ENCODE data around the gene RAB4A.
A peak's percentile ranks its signal among the peaks of the same experiment; 100 is the strongest.

The RAB4A gene

DNA sequence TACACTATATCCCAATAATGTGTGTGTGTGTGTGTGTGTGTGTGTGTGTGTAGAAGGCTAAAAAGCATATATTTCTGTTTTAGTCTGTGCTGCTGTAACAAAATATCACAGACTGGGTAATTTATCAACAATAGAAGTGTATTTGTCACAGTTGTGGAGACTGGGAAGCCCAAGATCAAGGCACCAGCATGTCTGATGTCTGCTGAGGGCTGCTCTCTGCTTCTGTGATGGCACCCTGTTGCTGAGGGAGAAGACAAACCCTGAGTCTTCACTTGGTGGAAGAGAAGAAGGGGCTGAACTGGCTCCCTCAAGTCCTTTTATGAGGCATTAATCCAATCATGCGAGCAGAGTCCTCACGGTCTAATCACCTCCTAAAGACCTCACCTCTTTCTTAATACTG lies 23.0 kb upstream of the RAB4A start:
- no peak for DNase-seq

DNA sequence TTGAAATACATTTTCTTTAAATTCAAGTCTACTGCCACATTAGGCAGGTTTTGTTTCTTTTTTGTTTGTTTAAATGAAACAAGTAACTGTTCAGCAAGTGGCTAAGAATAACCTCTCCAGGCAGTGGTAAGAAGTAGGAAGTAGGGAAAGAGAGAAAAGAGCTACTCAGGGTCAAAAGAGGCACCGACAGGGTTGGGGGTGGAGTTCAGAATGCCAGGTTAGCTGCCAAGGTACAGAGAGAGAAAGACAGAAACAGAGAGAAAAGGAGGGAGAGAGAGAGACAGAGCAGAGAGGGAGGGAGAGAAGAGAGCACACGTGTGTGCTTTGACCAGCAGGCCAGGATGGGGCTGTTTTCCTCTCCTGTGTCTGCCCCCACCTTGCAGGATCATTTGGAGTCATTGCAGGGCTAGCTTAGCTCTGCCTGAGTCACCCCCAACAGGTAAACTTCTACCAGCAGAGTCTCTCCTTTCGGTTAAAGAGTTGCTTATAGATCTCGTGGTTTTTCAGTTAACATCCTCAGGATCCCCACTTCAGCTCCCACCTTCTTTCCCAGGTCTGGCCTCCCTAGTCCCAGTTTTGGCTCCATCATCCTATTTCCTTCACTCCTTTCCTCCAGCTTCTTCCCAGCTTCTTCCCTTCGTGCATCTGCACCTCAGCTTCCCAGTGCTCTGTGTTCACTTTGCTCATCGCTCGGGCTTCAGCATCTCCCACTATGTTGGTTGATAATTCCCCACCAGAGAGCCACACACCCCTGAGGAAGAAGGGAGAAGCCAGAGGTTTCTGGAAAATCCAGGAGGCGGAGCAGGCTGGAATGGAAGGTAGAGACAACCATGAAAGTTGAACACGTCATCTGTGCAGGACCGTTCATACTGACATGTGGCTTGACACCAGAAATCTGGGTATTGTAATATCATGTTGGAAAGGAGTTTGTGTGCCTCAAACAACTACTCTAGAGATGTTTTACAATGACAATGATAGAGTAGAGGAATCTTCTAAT lies 21.8 kb upstream of the RAB4A start:
- no peak for DNase-seq

DNA sequence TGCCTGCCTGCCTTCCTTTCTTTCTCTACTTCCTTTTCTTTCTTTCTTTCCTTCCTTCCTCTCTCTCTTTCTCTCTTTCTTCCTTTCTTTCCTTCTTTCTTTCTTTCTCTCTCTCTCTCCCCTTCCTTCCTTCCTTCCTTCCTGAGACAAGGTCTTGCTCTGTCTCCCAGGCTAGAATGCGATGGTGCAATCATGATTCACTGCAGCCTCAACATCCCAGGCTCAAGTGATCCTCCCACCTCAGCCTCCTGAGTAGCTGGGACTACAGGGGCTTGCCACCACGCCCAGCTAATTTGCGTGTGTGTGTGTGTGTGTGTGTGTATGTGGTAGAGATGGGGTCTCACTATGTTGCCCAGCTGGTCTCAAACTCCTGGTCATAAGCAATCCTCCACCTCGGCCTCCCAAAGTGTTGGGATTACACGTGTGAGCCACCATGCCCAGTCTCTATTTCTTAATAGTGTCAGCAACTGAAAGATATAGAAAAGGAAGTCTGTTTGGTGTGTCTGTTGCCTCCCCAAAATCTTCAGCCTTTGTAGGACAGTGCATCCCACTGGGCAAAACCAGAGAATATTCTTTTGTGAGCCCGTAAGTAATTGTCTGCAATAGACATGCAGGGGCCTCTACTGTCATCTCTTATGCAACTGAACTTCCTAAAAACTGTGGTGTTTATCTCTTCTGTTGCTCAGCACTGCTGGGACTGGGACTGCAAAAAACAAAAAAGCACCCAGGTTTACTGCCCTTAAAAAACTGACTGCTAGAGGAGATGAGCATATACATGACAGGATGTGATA lies 20.9 kb upstream of the RAB4A start:
- no peak for DNase-seq

DNA sequence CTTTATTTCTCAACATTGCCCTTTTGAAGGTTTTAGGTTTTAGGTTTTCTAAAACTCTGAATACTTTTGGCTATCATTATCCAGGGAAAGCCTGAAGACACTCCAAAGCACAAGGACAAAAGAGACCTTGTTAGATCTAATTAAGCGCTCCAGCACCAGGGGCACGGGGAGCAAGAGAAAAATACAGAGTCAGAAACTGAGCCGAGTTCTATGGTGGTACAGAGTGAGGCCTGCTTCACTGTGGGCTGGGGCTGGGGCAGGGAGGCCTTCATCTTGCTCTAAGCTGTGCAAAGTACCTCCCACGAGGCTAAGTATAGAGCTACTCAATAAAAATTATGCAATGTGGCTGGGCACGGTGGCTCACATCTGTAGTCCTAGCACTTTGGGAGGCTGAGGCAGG lies 19.7 kb upstream of the RAB4A start:
- no peak for DNase-seq

DNA sequence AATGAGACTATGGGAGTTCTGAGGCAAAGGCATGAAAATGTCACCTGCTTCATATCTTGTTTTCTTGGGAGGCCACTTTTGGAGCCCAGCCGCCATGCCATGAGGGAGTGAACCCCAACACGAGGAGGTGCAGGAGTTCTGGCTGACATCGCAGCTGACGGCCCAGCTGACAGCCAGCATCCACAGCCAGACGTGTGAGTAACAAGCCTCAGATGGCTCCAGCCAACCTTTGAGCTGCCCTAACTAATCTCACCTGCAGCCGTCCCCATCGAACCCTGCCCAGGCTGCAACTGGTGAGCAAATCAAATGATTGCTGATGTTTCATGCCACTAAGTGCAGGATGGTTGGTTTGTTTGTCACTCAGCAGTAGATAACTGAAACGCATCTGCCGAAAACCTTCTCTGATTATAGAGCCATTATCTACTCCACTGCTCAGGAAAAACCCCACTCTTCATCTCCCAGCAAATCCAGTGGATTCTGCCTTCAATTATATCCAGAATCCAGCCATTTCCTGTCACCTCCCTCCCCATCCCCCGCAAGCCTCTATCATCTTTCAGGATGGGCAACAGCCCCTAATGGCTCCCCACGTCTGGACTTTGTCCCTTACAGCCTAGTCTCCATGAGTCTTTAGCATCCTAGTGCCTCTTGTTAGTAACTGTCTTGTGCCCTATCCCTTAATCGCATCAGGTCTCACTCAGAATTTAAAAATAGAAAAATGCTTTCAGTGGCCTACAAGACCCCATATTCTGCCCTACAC lies 18.5 kb upstream of the RAB4A start:
- no peak for DNase-seq

DNA sequence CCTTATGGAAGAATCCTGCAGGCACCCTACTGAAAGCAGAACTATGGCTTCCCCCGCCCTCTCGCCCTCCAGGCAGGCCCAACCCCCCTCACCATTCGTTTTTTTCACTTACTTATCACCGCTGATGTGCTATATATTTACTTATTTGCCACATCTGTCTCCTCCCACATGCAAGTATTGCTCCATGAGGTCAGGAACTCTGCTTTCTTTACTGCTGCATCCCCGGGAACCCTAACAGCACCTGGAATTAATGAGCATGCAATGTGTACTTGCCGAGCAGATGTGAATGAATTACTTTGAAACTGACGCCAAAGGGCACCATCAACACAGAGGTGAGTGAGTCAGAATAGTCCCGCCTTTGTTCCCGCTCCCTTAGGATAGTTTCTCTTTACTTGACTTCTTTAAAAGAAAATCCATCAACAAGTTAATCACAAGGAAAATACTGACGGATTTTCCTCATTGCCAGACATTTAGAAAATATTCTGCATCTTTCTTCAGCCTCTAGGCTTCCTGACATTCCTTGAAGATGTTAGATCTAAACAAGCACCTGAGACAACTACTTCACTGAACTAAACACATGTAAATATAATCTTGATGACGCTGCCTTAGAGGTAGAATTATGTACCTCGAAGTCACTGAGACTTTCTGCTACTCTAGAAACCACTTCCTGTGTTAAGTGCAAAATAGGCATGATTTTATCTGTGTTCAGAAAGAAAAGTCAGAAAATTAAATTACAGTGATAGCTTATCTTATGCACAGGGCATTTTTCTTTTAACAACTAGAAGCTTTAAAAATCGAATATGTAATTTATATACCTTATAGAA lies 17.5 kb upstream of the RAB4A start:
- peak; percentile 73 for DNase-seq

DNA sequence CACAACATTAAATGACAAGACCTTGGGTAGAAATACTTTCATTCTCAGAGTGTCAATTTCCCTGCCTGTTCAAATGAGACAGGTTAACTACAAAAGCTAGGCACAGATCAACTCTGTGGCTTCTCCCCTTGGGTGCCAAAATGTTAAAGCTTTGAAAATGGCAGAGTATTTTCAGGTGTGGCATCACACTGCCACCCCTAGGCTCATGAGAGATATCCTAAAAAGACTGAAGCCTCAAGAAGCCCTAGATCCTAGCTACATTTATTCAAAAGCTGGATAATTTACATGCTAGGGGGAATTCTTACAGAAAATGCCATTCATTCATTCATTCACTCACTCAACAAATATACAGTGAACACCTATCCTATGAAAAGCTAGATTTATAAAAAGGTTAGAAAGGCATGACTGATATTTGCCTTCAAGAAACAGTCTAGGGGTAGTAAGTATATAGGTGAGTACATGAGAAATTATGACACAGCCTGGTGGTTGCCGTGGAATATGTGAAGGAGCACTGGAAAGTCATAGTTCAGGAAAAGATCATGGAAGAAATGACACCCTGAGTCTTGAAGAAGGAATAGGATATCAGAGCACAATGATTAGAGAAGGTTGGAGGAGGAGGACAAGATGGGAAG lies 15.9 kb upstream of the RAB4A start:
- DNase-seq = peak; percentile 32

DNA sequence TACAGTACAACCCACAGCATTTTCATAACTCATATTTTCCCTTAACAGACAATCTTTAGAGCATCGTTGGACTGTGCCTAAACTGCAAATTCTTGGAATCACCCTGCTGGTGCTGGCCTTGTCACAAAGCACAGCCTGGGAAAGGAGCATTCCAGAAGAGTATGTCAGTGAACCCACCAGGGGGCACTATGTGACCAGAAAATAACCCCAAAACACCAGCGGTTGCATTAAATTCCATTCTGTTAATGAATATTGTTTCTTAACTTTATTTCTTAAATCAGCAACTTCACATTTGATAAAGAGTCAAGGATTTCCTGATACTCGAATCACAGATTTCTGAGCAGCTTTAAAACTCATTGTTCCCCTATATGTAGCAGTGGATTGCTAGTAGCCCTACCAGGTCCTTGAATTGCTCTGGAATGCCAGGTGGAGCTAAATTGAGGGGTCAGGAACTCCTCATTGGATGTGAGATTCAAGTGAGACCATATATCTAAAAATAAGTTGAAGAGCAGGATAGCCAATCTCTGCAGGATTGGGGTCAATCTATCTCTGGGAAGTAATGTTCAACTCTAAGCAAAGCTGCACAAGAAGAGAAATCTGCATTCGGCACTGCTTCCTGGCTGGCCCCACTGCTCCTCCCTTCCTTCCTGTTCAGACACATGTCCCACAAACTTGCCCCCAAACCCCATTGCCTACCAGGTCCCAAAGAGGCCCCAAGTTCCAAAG lies 12.7 kb upstream of the RAB4A start:
- DNase-seq = peak; percentile 67

DNA sequence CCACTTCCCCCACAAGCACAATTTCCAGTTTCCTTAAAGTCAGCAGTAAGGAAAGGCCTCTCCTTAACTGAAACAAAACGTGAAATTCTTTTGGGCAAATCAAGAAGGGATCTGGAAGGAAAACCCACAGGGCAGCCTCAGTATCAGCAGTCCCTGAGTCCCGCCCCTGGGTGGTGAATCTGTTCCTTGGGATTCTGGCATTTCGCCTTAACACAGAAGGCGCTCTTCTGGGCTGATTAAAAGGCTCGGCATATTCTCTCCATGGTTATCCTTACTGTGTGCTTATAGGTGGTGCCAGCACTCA lies 12.2 kb upstream of the RAB4A start:
- no peak for DNase-seq

DNA sequence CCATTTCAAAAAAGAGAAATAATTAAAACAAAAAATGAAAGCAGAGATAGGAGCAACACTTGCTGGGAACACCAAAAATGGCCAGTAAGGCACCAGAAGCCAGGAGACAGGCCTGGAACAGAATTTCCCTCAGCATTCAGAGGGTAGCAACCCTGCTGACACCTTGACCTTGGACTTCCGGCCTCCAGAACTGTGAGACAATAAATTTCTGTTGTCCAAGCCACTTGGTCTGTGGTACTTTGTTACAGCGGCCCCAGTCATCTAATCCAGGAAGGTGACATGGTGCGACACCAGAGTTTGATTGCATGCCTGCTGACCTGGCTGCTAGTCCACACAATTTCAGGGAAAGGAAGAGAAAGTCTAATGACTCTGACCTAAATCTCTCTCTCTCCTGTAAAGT lies 10.6 kb upstream of the RAB4A start:
- DNase-seq = no peak

DNA sequence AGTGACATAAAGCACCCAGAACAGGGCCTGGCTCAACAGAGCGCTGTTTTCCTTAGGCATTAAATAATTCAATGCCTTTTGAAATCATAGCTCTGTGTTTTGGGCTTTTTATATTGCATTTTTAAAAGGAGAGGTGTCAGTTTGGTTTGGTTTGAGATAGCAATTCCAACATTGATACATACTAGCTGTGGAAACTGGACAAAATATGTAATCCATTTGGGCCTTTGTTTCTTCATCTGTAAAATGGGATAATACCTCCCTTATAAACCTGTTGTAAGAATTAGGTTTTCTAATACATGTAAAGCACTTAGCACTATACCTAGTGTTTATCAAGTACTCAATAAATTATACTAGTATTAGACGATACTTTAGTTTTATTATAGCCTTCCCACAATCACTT lies 8.7 kb upstream of the RAB4A start:
- no peak for DNase-seq

DNA sequence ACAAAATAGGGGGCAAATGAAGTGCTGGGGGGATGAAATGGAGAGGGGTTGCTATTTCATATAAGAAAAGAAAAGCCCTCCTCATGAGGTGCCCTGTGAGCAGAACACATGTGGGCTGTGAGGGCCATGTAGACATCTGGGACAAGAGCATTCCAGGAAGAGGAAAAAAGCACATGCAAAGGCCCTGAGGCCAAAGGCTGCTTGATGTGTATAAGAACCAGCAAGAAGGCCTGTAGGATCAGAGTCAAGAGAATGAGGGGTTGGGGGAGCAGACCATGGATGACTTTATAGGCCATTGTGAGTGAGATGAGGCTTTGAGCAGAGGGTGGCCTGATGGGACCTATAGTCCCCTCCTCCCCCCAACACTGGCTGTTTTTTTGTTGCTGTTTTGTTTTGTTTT lies 7.7 kb upstream of the RAB4A start:
- no peak for DNase-seq

DNA sequence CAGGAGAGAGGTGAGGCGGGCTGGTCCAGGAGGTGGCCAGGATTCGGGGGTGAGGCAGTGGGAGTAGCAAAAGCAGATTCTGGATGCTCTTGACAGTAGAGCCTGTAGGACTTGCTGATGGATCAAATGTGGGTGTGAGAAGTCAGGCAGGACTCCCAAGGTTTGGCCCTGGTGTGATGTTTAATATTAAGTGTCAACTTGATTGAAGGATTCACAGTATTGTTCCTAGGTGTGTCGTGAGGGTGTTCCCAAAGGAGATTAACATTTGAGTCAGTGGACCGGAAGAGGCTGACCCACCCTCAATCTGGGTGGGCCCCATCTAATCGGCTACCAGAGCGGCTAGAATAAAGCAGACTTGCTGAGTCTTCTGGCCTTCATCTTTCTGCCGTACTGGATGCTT lies 6.8 kb upstream of the RAB4A start:
- DNase-seq = no peak

DNA sequence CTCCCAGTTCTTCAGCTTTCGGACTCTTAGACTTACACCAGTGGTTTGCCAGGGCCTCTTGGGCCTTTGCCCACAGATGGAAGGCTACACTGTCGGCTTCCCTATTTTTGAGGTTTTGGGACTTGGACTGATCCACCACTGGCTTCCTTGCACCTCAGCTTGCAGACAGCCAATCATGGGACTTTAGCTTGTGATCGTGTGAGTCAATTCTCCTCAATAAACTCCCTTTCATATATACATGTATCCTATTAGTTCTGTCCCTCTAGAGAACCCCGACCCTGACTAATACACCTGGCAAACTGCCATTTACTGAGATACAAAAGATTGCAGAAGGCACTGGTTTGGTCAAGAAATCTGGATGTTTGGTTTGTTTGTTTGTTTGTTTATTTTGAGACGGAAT lies 6.4 kb upstream of the RAB4A start:
- no peak for DNase-seq

DNA sequence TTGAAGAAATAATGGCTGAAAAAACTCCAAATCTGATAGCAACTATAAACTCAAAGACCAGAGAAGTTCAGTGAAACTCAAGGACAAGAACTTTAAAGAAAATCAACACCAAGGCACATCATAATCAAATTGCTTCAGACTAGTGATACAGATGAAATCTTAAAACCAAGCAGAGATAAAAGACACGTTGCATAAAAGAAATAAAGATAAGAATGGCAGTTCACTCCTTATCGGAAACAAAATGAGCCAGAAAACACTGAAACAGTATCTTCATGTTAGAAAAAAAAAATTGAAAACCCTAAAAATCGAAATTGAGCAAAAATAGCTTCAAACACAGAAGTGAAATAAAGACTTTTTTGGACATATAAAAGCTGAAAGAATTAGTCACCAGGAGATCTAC lies 4.6 kb upstream of the RAB4A start:
- DNase-seq = no peak

DNA sequence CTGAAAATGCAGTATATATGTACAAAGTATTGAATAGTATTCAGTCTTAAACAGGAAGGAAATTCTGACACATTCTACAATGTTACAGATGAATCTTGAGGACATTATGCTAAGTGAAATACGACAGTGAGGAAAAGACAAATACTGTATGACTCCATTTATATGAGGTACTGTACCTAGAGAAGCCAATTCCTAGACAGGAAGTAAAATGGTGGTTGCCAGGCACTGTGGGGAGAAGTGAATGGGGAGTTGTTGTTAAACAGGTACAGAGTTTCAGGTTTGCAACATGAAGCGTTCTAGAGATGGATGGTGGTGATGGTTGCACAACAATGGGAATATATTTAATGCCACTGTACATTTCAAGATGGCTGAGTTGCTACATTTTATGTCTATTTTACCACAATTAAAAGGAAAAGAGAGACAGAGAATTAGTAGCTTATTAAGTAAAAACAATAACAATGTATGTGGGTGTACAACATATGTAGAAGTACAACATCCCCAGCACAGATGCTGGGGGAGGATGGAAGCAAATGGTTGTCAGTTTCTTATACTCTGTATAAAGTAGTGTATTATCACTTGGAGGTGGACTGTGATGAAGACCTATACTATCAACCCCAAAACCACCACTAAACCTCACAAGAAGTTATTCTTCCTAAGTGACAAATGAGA lies 3.9 kb upstream of the RAB4A start:
- DNase-seq = no peak

DNA sequence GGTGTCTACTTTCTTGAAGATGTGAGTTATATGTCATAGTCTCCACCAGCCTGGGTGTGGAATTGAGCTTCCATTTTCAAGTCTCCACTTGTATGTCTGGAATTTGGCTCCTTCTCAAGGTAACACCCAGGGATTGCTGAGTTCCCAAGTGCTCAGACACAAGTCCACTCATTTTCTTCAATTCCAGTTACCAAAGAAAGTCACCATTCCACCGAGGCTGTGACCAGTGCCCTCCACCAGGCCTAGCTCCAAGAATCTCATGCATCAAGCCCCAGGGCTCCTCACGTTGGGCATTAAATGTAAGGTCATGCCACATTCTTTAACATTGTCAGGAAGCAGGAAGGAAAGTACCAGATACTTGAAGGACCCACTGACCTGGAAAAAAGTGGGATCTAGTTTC lies 2.4 kb upstream of the RAB4A start:
- DNase-seq = no peak

DNA sequence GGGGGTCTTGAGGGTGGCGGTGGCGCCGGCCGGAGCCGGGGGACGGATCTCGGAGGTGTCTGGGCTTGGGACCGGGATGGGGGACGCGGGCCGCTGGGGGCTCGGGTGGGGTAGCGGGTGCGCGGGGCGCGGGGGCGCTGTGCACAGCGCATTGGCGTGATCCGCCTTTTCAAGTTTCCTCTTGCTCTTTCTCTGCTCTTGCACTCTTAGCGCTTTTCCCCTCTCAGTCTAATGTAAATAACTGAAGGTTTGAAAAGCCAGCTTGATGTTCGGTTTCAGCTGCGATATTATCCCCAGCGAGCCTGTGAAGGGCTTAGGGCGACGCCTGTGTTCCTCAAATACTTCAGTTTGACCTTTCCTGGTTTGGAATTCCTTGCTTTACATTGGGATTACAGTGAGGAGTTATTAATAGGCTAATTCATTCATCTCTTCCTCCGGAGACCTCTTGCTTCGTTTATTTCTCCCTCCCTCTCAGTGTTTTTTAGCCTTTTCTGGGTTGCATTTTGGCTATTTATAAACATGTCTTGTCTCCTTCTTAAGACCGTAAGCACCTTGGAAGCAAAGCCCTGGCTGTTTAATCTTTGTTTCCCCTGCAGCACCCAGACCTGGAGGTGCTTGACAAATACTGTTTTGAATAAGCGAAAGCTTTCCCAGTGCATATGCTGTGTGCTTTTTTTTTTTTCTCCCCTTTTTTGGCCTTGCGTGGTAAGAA lies 693 bp downstream of the RAB4A start:
- DNase-seq = peak; percentile 33

DNA sequence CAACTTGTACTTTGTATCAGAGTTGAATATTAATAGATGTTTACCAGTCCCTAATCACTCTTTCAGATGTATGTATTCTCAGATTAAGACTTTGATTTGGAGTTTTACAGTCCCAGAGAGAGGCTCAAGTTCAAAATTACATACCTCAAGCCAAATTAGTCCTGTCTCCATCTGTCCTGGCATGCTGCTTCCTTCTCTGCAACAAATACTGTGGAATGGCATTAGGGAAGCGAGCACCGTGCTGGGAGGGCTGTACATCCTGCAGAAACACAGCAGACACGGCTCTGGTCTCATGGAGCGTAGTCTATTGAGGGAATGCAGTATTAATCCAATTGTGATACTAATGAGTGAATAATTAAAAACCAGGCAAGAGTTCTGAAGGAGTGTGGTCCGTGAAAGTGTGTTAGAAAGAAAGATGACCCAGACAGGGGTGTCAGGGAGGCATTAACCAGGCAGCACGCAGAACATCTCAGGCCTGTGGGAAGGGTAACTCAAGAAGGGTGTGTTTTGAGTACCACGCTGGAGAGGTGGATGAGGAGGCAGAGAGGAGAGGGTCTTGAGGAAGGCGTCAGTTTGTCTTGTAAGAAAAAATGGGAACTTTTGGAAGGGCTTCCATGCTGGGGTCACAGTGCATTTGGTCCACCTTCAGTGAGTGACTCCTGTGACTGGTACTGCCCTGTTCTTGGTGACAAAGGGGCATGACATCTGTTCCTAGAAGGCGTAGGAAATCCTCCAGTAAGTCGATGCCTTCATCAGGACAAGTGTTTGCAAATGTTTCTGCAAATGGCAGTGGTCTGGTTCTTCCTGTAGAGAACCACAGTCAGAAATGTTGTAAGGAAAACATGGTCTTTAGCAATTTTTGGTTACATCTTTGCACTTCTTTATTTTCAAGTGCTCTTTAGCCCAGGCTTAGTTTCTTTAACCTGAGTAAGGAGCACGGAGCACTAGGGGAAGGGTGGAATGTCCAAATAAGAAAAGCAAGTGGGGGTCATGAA lies 1.6 kb downstream of the RAB4A start:
- no peak for DNase-seq

Data from CD4-positive, alpha-beta T cell treated with Interleukin-4 for 4 hours (primary cell).